IMR-90 (cell line): ENCODE data around the gene GTF3C6. TPM values are rescaled to one million over a fixed set of nuclear protein-coding genes. Genes with fewer than 3 reads are reported as not detected.
A peak's percentile ranks its signal among the peaks of the same experiment; 100 is the strongest.

ENCODE experiments used
- ATAC-seq: fragments of 200-7000 bp; cut with Tn5 transposase; 2 replicates; pipeline ENCODE4 v1.9.1; 2020; ENCODE audit warnings: low read depth, mild to moderate bottlenecking, moderate library complexity
- BruUV-seq: library from RNA; stranded (reverse); fragments of 400-500 nt; replicated peaks from 2 replicates; lab custom pipeline; 2021; lab: Mats Ljungman, UMichigan
- CTCF ChIA-PET: fragments of 300-600 bp; formaldehyde crosslinking; extraction: SDS; loops from one replicate; lab custom pipeline; 2021; ENCODE audit warnings: antibody characterized with exemption; lab: Yijun Ruan, JAX
- POLR2A ChIA-PET: fragments of 300-600 bp; sonication (Branson Sonifier 250); formaldehyde crosslinking; loops from one replicate; lab custom pipeline; 2022; ENCODE audit warnings: antibody characterized with exemption; ENCODE audit not compliant: unreplicated experiment; lab: Charles Lee
- DNase-seq: peaks from one replicate; pipeline ENCODE4 v3.0.0; 2013
- H2AFZ ChIP-seq: replicated peaks from 2 replicates; pipeline ENCODE3; 2013; ENCODE audit warnings: low read length, mild to moderate bottlenecking; ENCODE audit not compliant: poor library complexity
- H2AK5ac ChIP-seq: 2 replicates; pipeline ENCODE4 v1.6.1; 2013; ENCODE audit warnings: low read depth, low read length, inconsistent platforms
- H2AK9ac ChIP-seq: replicated peaks from 2 replicates; pipeline ENCODE3; 2013; ENCODE audit warnings: mild to moderate bottlenecking, low read depth, low read length, moderate library complexity; ENCODE audit not compliant: poor library complexity
- H2BK120ac ChIP-seq: 2 replicates; pipeline ENCODE4 v1.6.1; 2013; ENCODE audit warnings: low read depth, low read length, inconsistent platforms
- H2BK15ac ChIP-seq: 3 replicates; pipeline ENCODE4 v1.6.1; 2013; ENCODE audit warnings: low read depth, low read length, inconsistent platforms
- H2BK20ac ChIP-seq: 2 replicates; pipeline ENCODE4 v1.6.1; 2013; ENCODE audit warnings: low read depth, mild to moderate bottlenecking, inconsistent platforms, low read length, moderate library complexity
- H2BK5ac ChIP-seq: 2 replicates; pipeline ENCODE4 v1.6.1; 2013; ENCODE audit warnings: mild to moderate bottlenecking, low read depth, low read length, inconsistent platforms; ENCODE audit not compliant: poor library complexity, severe bottlenecking
- H3K14ac ChIP-seq: replicated peaks from 2 replicates; pipeline ENCODE4 v1.6.1; 2013; ENCODE audit warnings: low read depth, low read length, inconsistent platforms
- H3K18ac ChIP-seq: 2 replicates; pipeline ENCODE4 v1.6.1; 2013; ENCODE audit warnings: low read depth, low read length, control low read depth
- H3K23ac ChIP-seq: 2 replicates; pipeline ENCODE4 v1.6.1; 2013; ENCODE audit warnings: low read depth, low read length, inconsistent platforms
- H3K27ac ChIP-seq: 2 replicates; pipeline ENCODE4 v1.5.1; 2013; ENCODE audit warnings: mild to moderate bottlenecking, control low read depth, low read length; ENCODE audit not compliant: insufficient read depth
- H3K27me3 ChIP-seq: 2 replicates; pipeline ENCODE4 v1.6.1; 2013; ENCODE audit warnings: low read length; ENCODE audit not compliant: control insufficient read depth, insufficient read depth
- H3K36me3 ChIP-seq: 2 replicates; pipeline ENCODE4 v1.6.1; 2013; ENCODE audit warnings: low read length, mixed read lengths; ENCODE audit not compliant: control insufficient read depth, insufficient read depth
- H3K4ac ChIP-seq: 2 replicates; pipeline ENCODE4 v1.6.1; 2013; ENCODE audit warnings: low read depth, low read length, inconsistent platforms
- H3K4me1 ChIP-seq: 2 replicates; pipeline ENCODE4 v1.6.1; 2013; ENCODE audit warnings: low read length, mixed read lengths; ENCODE audit not compliant: control insufficient read depth, insufficient read depth
- H3K4me2 ChIP-seq: 2 replicates; pipeline ENCODE4 v1.6.1; 2013; ENCODE audit warnings: low read depth, mild to moderate bottlenecking, control low read depth, low read length, moderate library complexity
- H3K4me3 ChIP-seq: 2 replicates; pipeline ENCODE4 v1.5.1; 2013; ENCODE audit warnings: low read depth, mild to moderate bottlenecking, control low read depth, low read length, moderate library complexity; ENCODE audit not compliant: insufficient read depth
- H3K56ac ChIP-seq: 2 replicates; pipeline ENCODE4 v1.6.1; 2013; ENCODE audit warnings: low read length, inconsistent platforms; ENCODE audit not compliant: insufficient read depth; ENCODE audit errors: extremely low read depth
- H3K79me1 ChIP-seq, 2 experiments: 2 replicates each; pipeline ENCODE4 v1.6.1; 2013; ENCODE audit warnings: low read length in 2 of 2, inconsistent platforms in 1 of 2, low read depth in 1 of 2
- H3K9ac ChIP-seq: 2 replicates; pipeline ENCODE4 v1.6.1; 2013; ENCODE audit warnings: low read depth, low read length, control low read depth
- H3K9me1 ChIP-seq: 2 replicates; pipeline ENCODE4 v1.6.1; 2013; ENCODE audit warnings: low read length, inconsistent platforms; ENCODE audit not compliant: insufficient read depth
- H3K9me3 ChIP-seq: 2 replicates; pipeline ENCODE4 v1.6.1; 2013; ENCODE audit warnings: low read length; ENCODE audit not compliant: control insufficient read depth, insufficient read depth
- H4K20me1 ChIP-seq: 2 replicates; pipeline ENCODE4 v1.6.1; 2013; ENCODE audit warnings: low read length, inconsistent platforms; ENCODE audit not compliant: insufficient read depth
- H4K5ac ChIP-seq: 2 replicates; pipeline ENCODE4 v1.6.1; 2013; ENCODE audit warnings: mild to moderate bottlenecking, low read depth, low read length, control low read depth
- H4K8ac ChIP-seq, 2 experiments: 2 replicates each; pipeline ENCODE4 v1.6.1; 2013; ENCODE audit warnings: low read depth in 2 of 2, low read length in 2 of 2, control low read depth in 1 of 2, inconsistent platforms in 1 of 2
- H4K91ac ChIP-seq: 2 replicates; pipeline ENCODE4 v1.6.1; 2013; ENCODE audit warnings: low read depth, low read length, inconsistent platforms; ENCODE audit not compliant: insufficient read depth
- BHLHE40 ChIP-seq: fragments of 150-350 bp; IDR thresholded peaks from 2 replicates; pipeline ENCODE4 v1.6.1; 2016; ENCODE audit warnings: mild to moderate bottlenecking, low read depth, low read length
- MAFK ChIP-seq: IDR thresholded peaks from 2 replicates; pipeline ENCODE4 v1.6.1; 2012; ENCODE audit warnings: low read depth, low read length, improper control_type of control experiment
- whole genome bisulfite sequencing, 2 experiments: methylation state at CpG; one replicate each; pipeline versions ENCODE4 v1.1.5 to v1.1.7; 2013; ENCODE audit warnings: missing lambda C conversion rate in 2 of 2; ENCODE audit not compliant: insufficient read length in 1 of 2; ENCODE audit errors: extremely low coverage in 2 of 2; 5-methylcytosine and 5-hydroxymethylcytosine counted together
- dilution Hi-C: fragments of 300-500 bp; cut with HindIII; formaldehyde crosslinking; loops from one replicate; pipeline ENCODE4 v1.14.3; 2018; ENCODE audit warnings: low sequenced_read_pairs; ENCODE audit not compliant: unreplicated experiment
- in situ Hi-C: fragments of 300-500 bp; cut with MboI; formaldehyde crosslinking; loops from 3 replicates; pipeline ENCODE4 v1.14.3; 2019; ENCODE audit warnings: low sequenced_read_pairs, inconsistent platforms, mixed read lengths
- intact Hi-C: fragments of 100-400 bp; cut with micrococcal nuclease; formaldehyde crosslinking; loops from 2 replicates; pipeline ENCODE4 v1.10.0; 2022
- polyA plus RNA-seq, 3 experiments: library from polyadenylated mRNA; depleted of rRNA; stranded (reverse); fragments of >200 nt; gene quantifications; 2 replicates each; pipeline ENCODE4 v1.2.3, GENCODE V29; 2012; ENCODE audit warnings: low replicate concordance in 1 of 3
- total RNA-seq: library from RNA; depleted of rRNA; stranded (reverse); fragments of >200 nt; gene quantifications from 2 replicates; pipeline ENCODE4 v1.2.3, GENCODE V29; 2012

Gene GTF3C6
- total and polyA plus RNA-seq, 2 of the 4 experiments (the other 2 are of a cell fraction) = 10.4 to 40.5 TPM

- no peak for DNase-seq
- Histone ChIP-seq H3K14ac (no peak overlapping the region), H2AFZ (no peak overlapping the region), H3K36me3 (peaks cover 8% of the 10 kb centered on the region), H4K20me1 (no peaks in the 10 kb centered on the region), H3K27me3 (no peaks in the 10 kb centered on the region), H4K91ac (no peak overlapping the region), H2BK120ac (no peak overlapping the region), H3K56ac (no peak overlapping the region), H3K18ac (no peak overlapping the region), H3K9ac (no peak overlapping the region), H3K4me3 (no peak overlapping the region), H4K8ac (no peak overlapping the region), H3K9me3 (no peaks in the 10 kb centered on the region), H2AK5ac (no peak overlapping the region), H3K9me1 (no peaks in the 10 kb centered on the region), H3K4me1 (no peaks in the 10 kb centered on the region), H3K79me1 (peaks cover 2 to 8% of the 10 kb centered on the region in 2 experiments; a peak in 1 of 4 replicates), H2BK5ac (no peak overlapping the region), H2BK20ac (no peak overlapping the region), H2AK9ac (no peak overlapping the region), H3K23ac (no peak overlapping the region), H3K27ac (no peak overlapping the region), H2BK15ac (no peak overlapping the region), H3K4me2 (no peak overlapping the region), H4K5ac (no peak overlapping the region), H3K4ac (no peak overlapping the region)
- ChIA-PET POLR2A (no interaction called here), CTCF (interaction anchor here (0.7 to 1.6 kb wide), 3 partner anchors 12 to 1718 kb away, joined by 3 to 6 read pairs (median 5); no protein-coding TSS in a partner anchor)
- TF ChIP-seq MAFK = peak; percentile 36; the same call in 1 of the 2 replicates
- TF ChIP-seq BHLHE40 = no peak
- dilution Hi-C loops = no loop called here
- intact Hi-C loops = no loop called here
- no peak for ATAC-seq
- WGBS, 2 experiments = no CpG with 5 or more reads among the region's 2 CpGs
- in situ Hi-C loops = no loop called here
- BruUV-seq = no TSS peak
Measured at GRCh38 chr6:110971468-110971867, 13.0 kb downstream of the GTF3C6 start.
